ENCODE results near the gene PDIA5.

- TF ChIP-seq YY1 (IDR thresholded peaks at IDR 0.05; ENCODE audit: insufficient read depth, insufficient read length) (no peak), ZNF274 (IDR thresholded peaks at IDR 0.05; ENCODE audit: low read depth, low read length) (no peak), SUZ12 (IDR thresholded peaks at IDR 0.05; ENCODE audit: extremely low read depth, insufficient read depth, insufficient read length) (no peak)
These were observed 2.3 kb upstream of the PDIA5 start for GRCh38 chr3:123064506-123064905.
